Measurements from ENCODE around the gene SLC20A1.

SLC20A1 gene

GRCh38 chr2:112636605-112637288 is 9.0 kb upstream of the SLC20A1 start:
- TF ChIP-seq CTCF (conservative IDR thresholded peaks at IDR 0.05): no peak
- no peak overlapping the region for H3K27ac ChIP-seq

GRCh38 chr2:112637289-112637660 is 8.5 kb upstream of the SLC20A1 start:
- H3K27ac ChIP-seq: no peak overlapping the region
- no peak for TF ChIP-seq CTCF (conservative IDR thresholded peaks at IDR 0.05)

GRCh38 chr2:112639936-112640335 is 5.8 kb upstream of the SLC20A1 start:
- no peak overlapping the region for H3K27ac ChIP-seq

GRCh38 chr2:112640467-112640799 is 5.3 kb upstream of the SLC20A1 start:
- no peak for TF ChIP-seq CTCF (conservative IDR thresholded peaks at IDR 0.05)
- no peak overlapping the region for H3K27ac ChIP-seq

More at GRCh38 chr2:112639936-112640335, 5.8 kb upstream of the SLC20A1 start:
- TF ChIP-seq CTCF (conservative IDR thresholded peaks at IDR 0.05): no peak

- no peak overlapping the region for H3K27ac ChIP-seq
- no peak for TF ChIP-seq CTCF (conservative IDR thresholded peaks at IDR 0.05)
Measured at GRCh38 chr2:112640800-112641675, 4.7 kb upstream of the SLC20A1 start.

GRCh38 chr2:112641701-112642100 is 4.0 kb upstream of the SLC20A1 start:
- H3K27ac ChIP-seq: no peak overlapping the region
- TF ChIP-seq CTCF (conservative IDR thresholded peaks at IDR 0.05): no peak

GRCh38 chr2:112642561-112642960 is 3.2 kb upstream of the SLC20A1 start:
- no peak overlapping the region for H3K27ac ChIP-seq
- no peak for TF ChIP-seq CTCF (conservative IDR thresholded peaks at IDR 0.05)

Data from VCaP (cell line).